Brain pericyte (primary cell): ENCODE results near the gene MAD2L2.
"Not testable (repeated sequence)": the region's sequence is repeated elsewhere in the genome, so short reads cannot be mapped to it uniquely, and the experiment has no call there.

Experiments used
- DNase-seq: peaks from one replicate; pipeline ENCODE4 v3.0.0-alpha.2; 2012; ENCODE audit warnings: low read depth, low spot score

The MAD2L2 gene

GRCh38 chr1:11653101-11653860 lies 27.7 kb downstream of the MAD2L2 start:
- no peak for DNase-seq

- DNase-seq = no peak
These were observed 28.7 kb downstream of the MAD2L2 start for GRCh38 chr1:11652203-11652780.

GRCh38 chr1:11651017-11651416 lies 29.9 kb downstream of the MAD2L2 start:
- DNase-seq = no peak

GRCh38 chr1:11650331-11650991 lies 30.5 kb downstream of the MAD2L2 start:
- no peak for DNase-seq

GRCh38 chr1:11649624-11650330 lies 31.2 kb downstream of the MAD2L2 start:
- no peak for DNase-seq

GRCh38 chr1:11649237-11649623 lies 31.7 kb downstream of the MAD2L2 start:
- DNase-seq = no peak

GRCh38 chr1:11648732-11649158 lies 32.2 kb downstream of the MAD2L2 start:
- DNase-seq = no peak

GRCh38 chr1:11648039-11648438 lies 32.9 kb downstream of the MAD2L2 start:
- no peak for DNase-seq

- no peak for DNase-seq
These were observed 33.6 kb downstream of the MAD2L2 start for GRCh38 chr1:11647333-11647732.

GRCh38 chr1:11646317-11646716 lies 34.6 kb downstream of the MAD2L2 start:
- DNase-seq = no peak

GRCh38 chr1:11645670-11646265 lies 35.2 kb downstream of the MAD2L2 start:
- DNase-seq = no peak

GRCh38 chr1:11645270-11645669 lies 35.7 kb downstream of the MAD2L2 start:
- DNase-seq = no peak

GRCh38 chr1:11643782-11644181 lies 37.2 kb downstream of the MAD2L2 start:
- no peak for DNase-seq

- DNase-seq = not testable (repeated sequence)
These were observed 38.4 kb downstream of the MAD2L2 start for GRCh38 chr1:11642418-11643017.

- no peak for DNase-seq
These were observed 39.1 kb downstream of the MAD2L2 start for GRCh38 chr1:11641776-11642305.

- no peak for DNase-seq
These were observed 40.0 kb downstream of the MAD2L2 start for GRCh38 chr1:11640944-11641343.

- no peak for DNase-seq
These were observed 40.8 kb downstream of the MAD2L2 start for GRCh38 chr1:11640101-11640500.

GRCh38 chr1:11639372-11639771 lies 41.6 kb downstream of the MAD2L2 start:
- DNase-seq = no peak

GRCh38 chr1:11638121-11638520 lies 42.8 kb downstream of the MAD2L2 start:
- no peak for DNase-seq

GRCh38 chr1:11634365-11635192 lies 46.4 kb downstream of the MAD2L2 start:
- no peak for DNase-seq
